Liver (tissue), 9 donors: Measurements from ENCODE around the gene RSAD2. TPM values are rescaled to one million over a fixed set of nuclear protein-coding genes. Genes with fewer than 3 reads are reported as not detected.

Experiments used
- DNase-seq: peaks from one replicate; pipeline ENCODE4 v3.0.0-alpha.2; 2017; ENCODE audit warnings: low spot score
- H3K27ac ChIP-seq, 2 donors: one replicate each; pipeline ENCODE4 v1.7.0; 2013; ENCODE audit warnings: inconsistent platforms in 2 of 2, low read length in 2 of 2, control low read depth in 1 of 2, low read depth in 1 of 2, mild to moderate bottlenecking in 1 of 2
- H3K27me3 ChIP-seq, 4 donors: one replicate each; pipeline versions ENCODE4 v1.6.1 to v1.7.0; 2013; ENCODE audit warnings: low read length in 3 of 4, inconsistent platforms in 1 of 4, mild to moderate bottlenecking in 1 of 4, moderate library complexity in 1 of 4; ENCODE audit not compliant: control insufficient read depth in 4 of 4, insufficient read depth in 4 of 4
- H3K36me3 ChIP-seq, 4 donors: one replicate each; pipeline versions ENCODE4 v1.6.1 to v1.7.0; 2013; ENCODE audit warnings: low read length in 3 of 4, mild to moderate bottlenecking in 3 of 4, low read depth in 1 of 4, moderate library complexity in 1 of 4; ENCODE audit not compliant: control insufficient read depth in 4 of 4, insufficient read depth in 3 of 4
- H3K4me1 ChIP-seq, 4 donors: one replicate each; pipeline versions ENCODE4 v1.6.1 to v1.7.0; 2013; ENCODE audit warnings: low read length in 3 of 4, mild to moderate bottlenecking in 3 of 4, moderate library complexity in 1 of 4; ENCODE audit not compliant: control insufficient read depth in 4 of 4, insufficient read depth in 4 of 4
- H3K4me3 ChIP-seq, 3 donors: one replicate each; pipeline versions ENCODE4 v1.6.1 to v1.7.0; 2013; ENCODE audit warnings: low read length in 3 of 3, control low read depth in 1 of 3, low read depth in 1 of 3, mild to moderate bottlenecking in 1 of 3
- H3K9ac ChIP-seq, 2 donors: one replicate each; pipeline ENCODE4 v1.7.0; 2013; ENCODE audit warnings: low read length in 2 of 2, mild to moderate bottlenecking in 2 of 2, moderate library complexity in 2 of 2, control low read depth in 1 of 2, low read depth in 1 of 2
- H3K9me3 ChIP-seq, 4 donors: one replicate each; pipeline versions ENCODE4 v1.6.1 to v1.7.0; 2013; ENCODE audit warnings: low read length in 3 of 4; ENCODE audit not compliant: control insufficient read depth in 4 of 4
- FOXA1 ChIP-seq: IDR thresholded peaks from 2 replicates; pipeline ENCODE4 v1.6.1; 2016; ENCODE audit warnings: antibody characterized with exemption
- FOXA2 ChIP-seq: IDR thresholded peaks from 2 replicates; pipeline ENCODE4 v1.6.1; 2016; ENCODE audit warnings: antibody characterized with exemption
- GABPA ChIP-seq, 2 donors: IDR thresholded peaks in 1 of 2; conservative IDR thresholded peaks in 1 of 2; 2 replicates each; pipeline ENCODE4 v1.6.1; 2016; ENCODE audit warnings: antibody characterized with exemption in 2 of 2, mild to moderate bottlenecking in 1 of 2, moderate library complexity in 1 of 2
- HNF4A ChIP-seq, 2 donors: conservative IDR thresholded peaks; 2 replicates each; pipeline ENCODE4 v1.6.1; 2016; ENCODE audit warnings: antibody characterized with exemption in 2 of 2, mild to moderate bottlenecking in 2 of 2
- HNF4G ChIP-seq: IDR thresholded peaks from 2 replicates; pipeline ENCODE4 v1.6.1; 2016; ENCODE audit warnings: antibody characterized with exemption
- JUND ChIP-seq, 2 donors: IDR thresholded peaks; 2 replicates each; pipeline ENCODE4 v1.6.1; 2016; ENCODE audit warnings: antibody characterized with exemption in 2 of 2
- NR2F2 ChIP-seq: IDR thresholded peaks from 2 replicates; pipeline ENCODE4 v1.6.1; 2016; ENCODE audit warnings: antibody characterized with exemption
- RAD21 ChIP-seq, 2 donors: IDR thresholded peaks; 2 replicates each; pipeline ENCODE4 v1.6.1; 2016; ENCODE audit warnings: antibody characterized with exemption in 2 of 2, mild to moderate bottlenecking in 2 of 2
- SP1 ChIP-seq: IDR thresholded peaks from 2 replicates; pipeline ENCODE4 v1.6.1; 2018; ENCODE audit warnings: antibody characterized with exemption, mild to moderate bottlenecking
- TAF1 ChIP-seq: conservative IDR thresholded peaks from 2 replicates; pipeline ENCODE4 v1.6.1; 2016; ENCODE audit warnings: antibody characterized with exemption, mild to moderate bottlenecking
- WGBS: extraction: QIAGEN DNeasy Blood & Tissue Kit; methylation state at CpG from one replicate; pipeline ENCODE4 v1.1.7; 2013; 5-methylcytosine and 5-hydroxymethylcytosine counted together
- polyA plus RNA-seq, 2 donors: library from polyadenylated mRNA; stranded (reverse) in 1 of 2; unstranded in 1 of 2; fragments of 200-250 nt in 1 of 2; fragments of >200 nt in 1 of 2; fragmentation: Nextera tagmentation in 1 of 2; extraction: Ambion mirVana in 1 of 2; gene quantifications; one replicate each; pipeline versions ENCODE4 v1.2.1 to v1.2.3, GENCODE V29; 2013 to 2015
- total RNA-seq, 2 donors: library from RNA; depleted of rRNA; stranded (reverse); fragments of >200 nt; gene quantifications; one replicate each; pipeline ENCODE4 v1.2.3, GENCODE V29; 2014
- TF ChIP-seq, protein P1 (sequence below): IDR thresholded peaks from 2 replicates; pipeline ENCODE4 v1.6.1; 2016; ENCODE audit warnings: antibody characterized with exemption
- TF ChIP-seq, protein P2 (sequence below): IDR thresholded peaks from 2 replicates; pipeline ENCODE4 v1.6.1; 2016; ENCODE audit warnings: antibody characterized with exemption, mild to moderate bottlenecking
- TF ChIP-seq, protein P3 (sequence below): IDR thresholded peaks from 2 replicates; pipeline ENCODE4 v1.6.1; 2016; ENCODE audit warnings: antibody characterized with exemption
- TF ChIP-seq, protein P4 (sequence below): IDR thresholded peaks from 2 replicates; pipeline ENCODE4 v1.6.1; 2016; ENCODE audit warnings: antibody characterized with exemption
- donor health status: healthy.
- donor health status: healthy.
- donor health status: healthy.
- donor health status: healthy.
- donor health status: healthy.

Gene RSAD2
- total and polyA plus RNA-seq, 4 donors = 1.3 to 15.9 (median 1.9) TPM

DNA sequence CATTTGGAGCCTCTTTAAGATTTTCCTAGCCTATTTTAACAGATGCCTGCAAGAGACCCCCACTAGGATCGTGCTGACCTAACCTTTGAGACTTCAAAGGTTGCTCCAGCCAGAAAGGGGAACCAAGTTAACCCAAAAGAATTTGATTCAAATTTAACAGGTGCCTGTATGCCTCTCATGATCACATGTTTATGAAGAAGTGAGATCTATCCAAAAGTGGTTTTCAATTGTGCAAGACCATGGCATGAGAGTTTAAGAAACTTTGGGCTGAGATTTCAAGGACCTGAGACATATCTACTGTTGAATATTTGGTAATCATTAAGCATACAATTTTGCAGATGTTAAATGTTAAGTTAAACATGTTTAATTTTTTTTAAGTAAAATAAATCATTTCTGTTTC is 1.3 kb upstream of the RSAD2 start (continued):
- TF ChIP-seq, protein P1, sequence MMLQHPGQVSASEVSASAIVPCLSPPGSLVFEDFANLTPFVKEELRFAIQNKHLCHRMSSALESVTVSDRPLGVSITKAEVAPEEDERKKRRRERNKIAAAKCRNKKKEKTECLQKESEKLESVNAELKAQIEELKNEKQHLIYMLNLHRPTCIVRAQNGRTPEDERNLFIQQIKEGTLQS = no peak
- TF ChIP-seq GABPA (IDR thresholded peaks at IDR 0.05 in 1 of 2, conservative IDR thresholded peaks at IDR 0.05 in 1 of 2) (no peak), RAD21 (IDR thresholded peaks at IDR 0.05) (no peak)

DNA sequence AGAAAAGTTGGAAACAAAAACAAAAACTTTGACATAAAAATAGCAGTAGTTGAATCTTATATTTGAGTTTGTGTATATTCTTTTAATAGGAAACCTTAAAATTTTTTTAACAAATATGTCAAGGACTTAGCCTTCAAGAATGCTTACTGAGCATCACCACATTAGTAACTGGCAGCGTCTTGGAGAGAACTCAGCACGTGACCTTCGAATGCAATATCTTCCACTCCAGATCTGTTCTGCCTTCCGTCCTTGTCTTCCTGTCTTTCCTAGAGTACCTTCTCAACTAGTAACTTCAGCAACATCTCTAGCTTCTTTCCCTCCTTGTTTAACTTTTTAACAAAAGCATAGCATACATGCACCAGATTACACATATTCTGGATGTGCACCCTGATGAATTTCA is 972 bp downstream of the RSAD2 start:
- Histone ChIP-seq H3K9me3 (peaks cover 0 to 2% (median 0%) of the 10 kb centered on the region in 4 donors), H3K27ac (no peak overlapping the region), H3K36me3 (no peaks in the 10 kb centered on the region), H3K4me3 (no peak overlapping the region), H3K27me3 (no peaks in the 10 kb centered on the region), H3K4me1 (peaks cover 0 to 15% (median 10%) of the 10 kb centered on the region in 4 donors), H3K9ac (no peak overlapping the region)
- TF ChIP-seq FOXA1 (no peak), RAD21 (IDR thresholded peaks at IDR 0.05) (no peak), JUND (IDR thresholded peaks at IDR 0.05) (no peak), HNF4A (conservative IDR thresholded peaks at IDR 0.05) (no peak), NR2F2 (no peak), TAF1 (no peak), SP1 (no peak), HNF4G (no peak)
- TF ChIP-seq, protein P2, sequence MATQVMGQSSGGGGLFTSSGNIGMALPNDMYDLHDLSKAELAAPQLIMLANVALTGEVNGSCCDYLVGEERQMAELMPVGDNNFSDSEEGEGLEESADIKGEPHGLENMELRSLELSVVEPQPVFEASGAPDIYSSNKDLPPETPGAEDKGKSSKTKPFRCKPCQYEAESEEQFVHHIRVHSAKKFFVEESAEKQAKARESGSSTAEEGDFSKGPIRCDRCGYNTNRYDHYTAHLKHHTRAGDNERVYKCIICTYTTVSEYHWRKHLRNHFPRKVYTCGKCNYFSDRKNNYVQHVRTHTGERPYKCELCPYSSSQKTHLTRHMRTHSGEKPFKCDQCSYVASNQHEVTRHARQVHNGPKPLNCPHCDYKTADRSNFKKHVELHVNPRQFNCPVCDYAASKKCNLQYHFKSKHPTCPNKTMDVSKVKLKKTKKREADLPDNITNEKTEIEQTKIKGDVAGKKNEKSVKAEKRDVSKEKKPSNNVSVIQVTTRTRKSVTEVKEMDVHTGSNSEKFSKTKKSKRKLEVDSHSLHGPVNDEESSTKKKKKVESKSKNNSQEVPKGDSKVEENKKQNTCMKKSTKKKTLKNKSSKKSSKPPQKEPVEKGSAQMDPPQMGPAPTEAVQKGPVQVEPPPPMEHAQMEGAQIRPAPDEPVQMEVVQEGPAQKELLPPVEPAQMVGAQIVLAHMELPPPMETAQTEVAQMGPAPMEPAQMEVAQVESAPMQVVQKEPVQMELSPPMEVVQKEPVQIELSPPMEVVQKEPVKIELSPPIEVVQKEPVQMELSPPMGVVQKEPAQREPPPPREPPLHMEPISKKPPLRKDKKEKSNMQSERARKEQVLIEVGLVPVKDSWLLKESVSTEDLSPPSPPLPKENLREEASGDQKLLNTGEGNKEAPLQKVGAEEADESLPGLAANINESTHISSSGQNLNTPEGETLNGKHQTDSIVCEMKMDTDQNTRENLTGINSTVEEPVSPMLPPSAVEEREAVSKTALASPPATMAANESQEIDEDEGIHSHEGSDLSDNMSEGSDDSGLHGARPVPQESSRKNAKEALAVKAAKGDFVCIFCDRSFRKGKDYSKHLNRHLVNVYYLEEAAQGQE = no peak
- TF ChIP-seq, protein P3, sequence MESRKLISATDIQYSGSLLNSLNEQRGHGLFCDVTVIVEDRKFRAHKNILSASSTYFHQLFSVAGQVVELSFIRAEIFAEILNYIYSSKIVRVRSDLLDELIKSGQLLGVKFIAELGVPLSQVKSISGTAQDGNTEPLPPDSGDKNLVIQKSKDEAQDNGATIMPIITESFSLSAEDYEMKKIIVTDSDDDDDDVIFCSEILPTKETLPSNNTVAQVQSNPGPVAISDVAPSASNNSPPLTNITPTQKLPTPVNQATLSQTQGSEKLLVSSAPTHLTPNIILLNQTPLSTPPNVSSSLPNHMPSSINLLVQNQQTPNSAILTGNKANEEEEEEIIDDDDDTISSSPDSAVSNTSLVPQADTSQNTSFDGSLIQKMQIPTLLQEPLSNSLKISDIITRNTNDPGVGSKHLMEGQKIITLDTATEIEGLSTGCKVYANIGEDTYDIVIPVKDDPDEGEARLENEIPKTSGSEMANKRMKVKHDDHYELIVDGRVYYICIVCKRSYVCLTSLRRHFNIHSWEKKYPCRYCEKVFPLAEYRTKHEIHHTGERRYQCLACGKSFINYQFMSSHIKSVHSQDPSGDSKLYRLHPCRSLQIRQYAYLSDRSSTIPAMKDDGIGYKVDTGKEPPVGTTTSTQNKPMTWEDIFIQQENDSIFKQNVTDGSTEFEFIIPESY = no peak
- TF ChIP-seq, protein P1 = no peak
- TF ChIP-seq, protein P4, sequence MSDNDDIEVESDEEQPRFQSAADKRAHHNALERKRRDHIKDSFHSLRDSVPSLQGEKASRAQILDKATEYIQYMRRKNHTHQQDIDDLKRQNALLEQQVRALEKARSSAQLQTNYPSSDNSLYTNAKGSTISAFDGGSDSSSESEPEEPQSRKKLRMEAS = no peak
- 73% methylated on average over 4 of the region's 4 CpGs for WGBS
- no peak for DNase-seq

DNA sequence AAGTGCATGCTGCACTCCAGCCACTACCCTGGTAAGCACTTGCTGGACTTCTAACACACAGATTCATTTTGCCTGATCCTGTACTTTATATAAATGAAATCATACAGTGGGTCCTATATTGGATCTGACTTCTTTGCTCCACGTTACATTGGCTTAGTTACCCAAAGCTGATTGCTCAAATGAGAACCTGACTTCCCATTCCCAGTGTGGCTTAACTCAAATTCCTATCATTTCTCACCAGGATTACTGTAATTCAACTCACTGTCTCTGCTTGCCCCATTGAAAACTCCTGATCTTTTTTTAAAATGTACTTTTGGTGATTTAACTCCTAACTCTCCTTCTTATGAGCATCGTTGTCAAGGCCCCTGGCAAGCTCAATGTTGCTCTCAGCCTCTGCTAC is 1.4 kb downstream of the RSAD2 start:
- Histone ChIP-seq H3K36me3 (no peaks in the 10 kb centered on the region), H3K27ac (no peak overlapping the region), H3K4me1 (peaks cover 0 to 15% (median 10%) of the 10 kb centered on the region in 4 donors), H3K9me3 (peaks cover 0 to under 1% (median 0%) of the 10 kb centered on the region in 4 donors), H3K4me3 (no peak overlapping the region), H3K27me3 (no peaks in the 10 kb centered on the region), H3K9ac (no peak overlapping the region)
- DNase-seq = no peak
- WGBS = 88% methylated on average over 2 of the region's 2 CpGs
- TF ChIP-seq SP1 = no peak
- TF ChIP-seq HNF4G = no peak
- TF ChIP-seq GABPA (IDR thresholded peaks at IDR 0.05 in 1 of 2, conservative IDR thresholded peaks at IDR 0.05 in 1 of 2) = no peak
- TF ChIP-seq TAF1 = no peak
- TF ChIP-seq, protein P3 = no peak
- no peak for TF ChIP-seq NR2F2
- no peak for TF ChIP-seq FOXA2
- TF ChIP-seq RAD21 (IDR thresholded peaks at IDR 0.05) = no peak
- TF ChIP-seq, protein P2 = no peak
- no peak for TF ChIP-seq JUND (IDR thresholded peaks at IDR 0.05)
- TF ChIP-seq, protein P1 = no peak
